NT2/D1 (cell line): ENCODE data around the gene BCAS3.
"Not testable (repeated sequence)": the region's sequence is repeated elsewhere in the genome, so short reads cannot be mapped to it uniquely, and the experiment has no call there.

ENCODE experiments used
- DNase-seq: peaks from one replicate; pipeline ENCODE4 v3.0.0-alpha.2; 2011; ENCODE audit warnings: low read depth, low spot score
- H3K27me3 ChIP-seq: 2 replicates; pipeline ENCODE4 v1.6.0; 2011; ENCODE audit warnings: mild to moderate bottlenecking; ENCODE audit not compliant: insufficient read length, insufficient read depth
- H3K36me3 ChIP-seq: 2 replicates; pipeline ENCODE4 v1.6.1; 2011; ENCODE audit warnings: mild to moderate bottlenecking, low read length, mixed read lengths; ENCODE audit not compliant: insufficient read depth, insufficient read length
- H3K4me1 ChIP-seq: 2 replicates; pipeline ENCODE4 v1.5.1; 2011; ENCODE audit not compliant: insufficient read depth, insufficient read length
- H3K4me3 ChIP-seq: 2 replicates; pipeline ENCODE4 v1.5.1; 2011; ENCODE audit warnings: low read depth; ENCODE audit not compliant: insufficient read length
- H3K9ac ChIP-seq: 2 replicates; pipeline ENCODE4 v1.6.0; 2011; ENCODE audit warnings: low read depth; ENCODE audit not compliant: insufficient read length
- H3K9me3 ChIP-seq: 2 replicates; pipeline ENCODE4 v1.5.1; 2011; ENCODE audit warnings: mild to moderate bottlenecking, low read length; ENCODE audit not compliant: insufficient read depth
- SUZ12 ChIP-seq: IDR thresholded peaks from 2 replicates; pipeline ENCODE4 v1.6.1; 2011; ENCODE audit not compliant: insufficient read length, insufficient read depth; ENCODE audit errors: extremely low read depth
- YY1 ChIP-seq: IDR thresholded peaks from 2 replicates; pipeline ENCODE4 v1.6.1; 2011; ENCODE audit not compliant: insufficient read length, insufficient read depth
- ZNF274 ChIP-seq: IDR thresholded peaks from 2 replicates; pipeline ENCODE4 v1.6.1; 2011; ENCODE audit warnings: mild to moderate bottlenecking, low read depth, low read length

Gene BCAS3

GRCh38 chr17:60846175-60846574 lies 168.5 kb downstream of the BCAS3 start:
- no peak overlapping the region for H3K4me3 ChIP-seq
- H3K9me3 ChIP-seq = no peaks in the 10 kb centered on the region
- no peak for DNase-seq
- no peaks in the 10 kb centered on the region for H3K36me3 ChIP-seq
- TF ChIP-seq SUZ12 = no peak
- TF ChIP-seq ZNF274 = no peak
- TF ChIP-seq YY1 = no peak
- no peak overlapping the region for H3K9ac ChIP-seq
- no peaks in the 10 kb centered on the region for H3K4me1 ChIP-seq
- H3K27me3 ChIP-seq = no peaks in the 10 kb centered on the region

GRCh38 chr17:60851181-60851580 lies 173.5 kb downstream of the BCAS3 start:
- Histone ChIP-seq H3K27me3 (no peaks in the 10 kb centered on the region), H3K4me1 (no peaks in the 10 kb centered on the region), H3K9me3 (no peaks in the 10 kb centered on the region), H3K36me3 (no peaks in the 10 kb centered on the region), H3K4me3 (no peak overlapping the region), H3K9ac (no peak overlapping the region)
- TF ChIP-seq SUZ12 (no peak), ZNF274 (no peak), YY1 (no peak)
- DNase-seq = no peak

GRCh38 chr17:60857556-60858080 lies 180.0 kb downstream of the BCAS3 start:
- TF ChIP-seq YY1 = no peak
- TF ChIP-seq ZNF274 = no peak
- no peak for TF ChIP-seq SUZ12
- Histone ChIP-seq H3K9me3 (no peaks in the 10 kb centered on the region), H3K27me3 (no peaks in the 10 kb centered on the region), H3K4me3 (no peak overlapping the region), H3K9ac (no peak overlapping the region), H3K4me1 (no peaks in the 10 kb centered on the region), H3K36me3 (no peaks in the 10 kb centered on the region)
- DNase-seq = no peak

- Histone ChIP-seq H3K36me3 (no peaks in the 10 kb centered on the region), H3K9ac (no peak overlapping the region), H3K4me3 (no peak overlapping the region), H3K9me3 (no peaks in the 10 kb centered on the region), H3K4me1 (no peaks in the 10 kb centered on the region), H3K27me3 (no peaks in the 10 kb centered on the region)
- TF ChIP-seq YY1 = no peak
- TF ChIP-seq SUZ12 = no peak
- no peak for TF ChIP-seq ZNF274
- no peak for DNase-seq
These were observed 184.8 kb downstream of the BCAS3 start for GRCh38 chr17:60862482-60862881.

GRCh38 chr17:60863892-60864707 lies 186.4 kb downstream of the BCAS3 start:
- DNase-seq = no peak
- Histone ChIP-seq H3K4me3 (no peak overlapping the region), H3K4me1 (no peaks in the 10 kb centered on the region), H3K9ac (no peak overlapping the region), H3K36me3 (no peaks in the 10 kb centered on the region), H3K27me3 (no peaks in the 10 kb centered on the region), H3K9me3 (no peaks in the 10 kb centered on the region)
- TF ChIP-seq SUZ12 (no peak), ZNF274 (no peak), YY1 (no peak)

- Histone ChIP-seq H3K9ac (no peak overlapping the region), H3K27me3 (no peaks in the 10 kb centered on the region), H3K4me1 (no peaks in the 10 kb centered on the region), H3K9me3 (no peaks in the 10 kb centered on the region), H3K4me3 (no peak overlapping the region), H3K36me3 (no peaks in the 10 kb centered on the region)
- DNase-seq = no peak
- TF ChIP-seq ZNF274 (no peak), SUZ12 (no peak), YY1 (no peak)
These were observed 187.0 kb downstream of the BCAS3 start for GRCh38 chr17:60864708-60865005.

GRCh38 chr17:60874772-60875171 lies 197.1 kb downstream of the BCAS3 start:
- Histone ChIP-seq H3K36me3 (no peaks in the 10 kb centered on the region), H3K9me3 (no peaks in the 10 kb centered on the region)
- no peak for DNase-seq

GRCh38 chr17:60886731-60887613 lies 209.3 kb downstream of the BCAS3 start:
- H3K9me3 ChIP-seq, H3K36me3 ChIP-seq, H3K4me1 ChIP-seq, DNase-seq, H3K27me3 ChIP-seq: not testable (repeated sequence)
- Histone ChIP-seq H3K4me3 (peak overlapping the region; percentile 34), H3K9ac (peak overlapping the region; percentile 27)

More at GRCh38 chr17:60874772-60875171, 197.1 kb downstream of the BCAS3 start:
- Histone ChIP-seq H3K4me1 (no peaks in the 10 kb centered on the region), H3K4me3 (no peak overlapping the region), H3K27me3 (no peaks in the 10 kb centered on the region), H3K9ac (no peak overlapping the region)
- no peak for TF ChIP-seq ZNF274
- no peak for TF ChIP-seq SUZ12
- no peak for TF ChIP-seq YY1
